OCI-LY7 (cell line): ENCODE data around the gene CREB5. TPM values are rescaled to one million over a fixed set of nuclear protein-coding genes. Genes with fewer than 3 reads are reported as not detected.

ENCODE experiments used
- BruUV-seq: library from RNA; stranded (reverse); fragments of 400-500 nt; replicated peaks from 2 replicates; lab custom pipeline; 2021; lab: Mats Ljungman, UMichigan
- CTCF ChIA-PET: fragments of 300-600 bp; sonication (Branson Sonifier 250); formaldehyde crosslinking; loops from one replicate; lab custom pipeline; 2022; ENCODE audit warnings: antibody characterized with exemption; ENCODE audit not compliant: unreplicated experiment; lab: Charles Lee
- POLR2A ChIA-PET: fragments of 300-600 bp; sonication (Branson Sonifier 250); formaldehyde crosslinking; loops from one replicate; lab custom pipeline; 2022; ENCODE audit warnings: antibody characterized with exemption; lab: Charles Lee
- DNase-seq: peaks from one replicate; pipeline ENCODE4 v3.0.0-alpha.2; 2015; ENCODE audit warnings: low spot score
- H2AFZ ChIP-seq: fragments of 200-600 bp; sonication (generic), shearing (Covaris generic); 2 replicates; pipeline ENCODE4 v1.6.1; 2014; ENCODE audit warnings: mild to moderate bottlenecking, antibody characterized with exemption, low read length, moderate library complexity
- H3K27ac ChIP-seq: fragments of 200-600 bp; sonication (generic); 2 replicates; pipeline ENCODE4 v1.5.1; 2014; ENCODE audit warnings: mixed run types, low read depth, mild to moderate bottlenecking, moderate library complexity, low read length, inconsistent platforms; ENCODE audit not compliant: poor library complexity, severe bottlenecking
- H3K36me3 ChIP-seq: fragments of 200-600 bp; sonication (generic); 2 replicates; pipeline ENCODE4 v1.6.1; 2014; ENCODE audit warnings: mild to moderate bottlenecking, antibody characterized with exemption, low read length, moderate library complexity, mixed read lengths; ENCODE audit not compliant: insufficient read depth
- H3K4me1 ChIP-seq: fragments of 200-600 bp; sonication (generic); 2 replicates; pipeline ENCODE4 v1.5.1; 2014; ENCODE audit warnings: mild to moderate bottlenecking, low read length; ENCODE audit not compliant: insufficient read depth, poor library complexity, severe bottlenecking
- H3K4me2 ChIP-seq: fragments of 200-600 bp; sonication (generic); 2 replicates; pipeline ENCODE4 v1.6.1; 2014; ENCODE audit warnings: mild to moderate bottlenecking, low read length
- H3K4me3 ChIP-seq: fragments of 200-600 bp; sonication (generic); 2 replicates; pipeline ENCODE4 v1.5.1; 2014; ENCODE audit warnings: mild to moderate bottlenecking, low read depth, low read length; ENCODE audit not compliant: poor library complexity, severe bottlenecking
- H3K79me2 ChIP-seq: fragments of 200-600 bp; sonication (generic); 2 replicates; pipeline ENCODE4 v1.6.1; 2016; ENCODE audit warnings: low read depth, mild to moderate bottlenecking, low read length, moderate library complexity, mixed read lengths; ENCODE audit not compliant: insufficient read depth
- H3K9me2 ChIP-seq: fragments of 200-600 bp; sonication (generic); 2 replicates; pipeline ENCODE4 v1.6.1; 2016; ENCODE audit warnings: mild to moderate bottlenecking, low read length, mixed read lengths; ENCODE audit not compliant: insufficient read depth
- H3K9me3 ChIP-seq: fragments of 200-600 bp; sonication (generic); 2 replicates; pipeline ENCODE4 v1.6.1; 2014; ENCODE audit warnings: mild to moderate bottlenecking, mixed run types, low read length, mixed read lengths
- H4K20me1 ChIP-seq: fragments of 200-600 bp; sonication (generic); 2 replicates; pipeline ENCODE4 v1.6.1; 2014; ENCODE audit warnings: mild to moderate bottlenecking, antibody characterized with exemption, low read length, moderate library complexity, mixed read lengths; ENCODE audit not compliant: insufficient read depth
- CTCF ChIP-seq: fragments of 200-600 bp; sonication (generic); conservative IDR thresholded peaks from 2 replicates; pipeline ENCODE4 v1.5.1; 2014; ENCODE audit warnings: mild to moderate bottlenecking, antibody characterized with exemption, low read length, moderate library complexity, mixed read lengths
- EZH2phosphoT487 ChIP-seq: fragments of 200-600 bp; sonication (generic); IDR thresholded peaks from 2 replicates; pipeline ENCODE4 v1.6.1; 2018; ENCODE audit warnings: low read depth, borderline replicate concordance, mild to moderate bottlenecking, mixed run types, antibody characterized with exemption, low read length, moderate library complexity, mixed read lengths
- intact Hi-C: fragments of 100-400 bp; cut with micrococcal nuclease; formaldehyde crosslinking; loops from one replicate; pipeline ENCODE4 v1.10.0; 2022; ENCODE audit not compliant: unreplicated experiment
- total RNA-seq, 2 experiments: library from RNA; depleted of rRNA in 1 of 2; stranded (reverse); fragments of >200 nt in 1 of 2; shearing (Covaris generic) in 1 of 2; gene quantifications; 2 replicates each; pipeline ENCODE4 v1.2.3, GENCODE V29; 2014 to 2022

The CREB5 gene
- total RNA-seq, 2 experiments from 2014 or later = 2.0 to 13.3 TPM

GRCh38 chr7:28646376-28647075 lies 234.2 kb downstream of the CREB5 start:
- no peaks in the 10 kb centered on the region for H3K79me2 ChIP-seq
- intact Hi-C loops = no loop called here
- peaks cover 6% of the 10 kb centered on the region; the same call in 1 of the 2 replicates for H4K20me1 ChIP-seq
- no peaks in the 10 kb centered on the region for H3K36me3 ChIP-seq
- TF ChIP-seq EZH2phosphoT487 = no peak
- no peaks in the 10 kb centered on the region for H3K4me1 ChIP-seq
- no TSS peak for BruUV-seq
- H2AFZ ChIP-seq = no peak overlapping the region
- H3K9me3 ChIP-seq = no peaks in the 10 kb centered on the region
- ChIA-PET POLR2A (interaction anchor here (0.7 to 0.8 kb wide), 2 partner anchors 122 to 123 kb away, joined by 3 read pairs; no protein-coding TSS in a partner anchor), CTCF (no interaction called here)
- H3K4me3 ChIP-seq = no peak overlapping the region
- no peak overlapping the region for H3K27ac ChIP-seq
- H3K4me2 ChIP-seq = no peak overlapping the region
- no peak for DNase-seq
- H3K9me2 ChIP-seq = no peaks in the 10 kb centered on the region

- POLR2A ChIA-PET = interaction anchor here (0.8 kb wide), 1 partner anchor 123 kb away, joined by 3 read pairs; no protein-coding TSS in a partner anchor
- peaks cover 4% of the 10 kb centered on the region; the same call in 1 of the 2 replicates for H4K20me1 ChIP-seq
- H3K27ac ChIP-seq = no peak overlapping the region
- DNase-seq = no peak
- CTCF ChIA-PET = no interaction called here
- H3K9me3 ChIP-seq = no peaks in the 10 kb centered on the region
- H3K79me2 ChIP-seq = no peaks in the 10 kb centered on the region
- intact Hi-C loops = no loop called here
- H3K4me3 ChIP-seq = no peak overlapping the region
- H3K4me1 ChIP-seq = no peaks in the 10 kb centered on the region
- TF ChIP-seq EZH2phosphoT487 (no peak), CTCF (no peak)
- no peak overlapping the region for H3K4me2 ChIP-seq
- no peak overlapping the region for H2AFZ ChIP-seq
- no peaks in the 10 kb centered on the region for H3K36me3 ChIP-seq
- no peaks in the 10 kb centered on the region for H3K9me2 ChIP-seq
- BruUV-seq = no TSS peak
These were observed 234.7 kb downstream of the CREB5 start for GRCh38 chr7:28647076-28647421.

- Histone ChIP-seq H3K4me3 (no peak overlapping the region), H3K27ac (no peak overlapping the region), H3K9me3 (no peaks in the 10 kb centered on the region), H3K9me2 (no peaks in the 10 kb centered on the region), H2AFZ (no peak overlapping the region), H3K79me2 (no peaks in the 10 kb centered on the region), H3K4me2 (no peak overlapping the region), H4K20me1 (peaks cover 4% of the 10 kb centered on the region; the same call in 1 of the 2 replicates), H3K4me1 (no peaks in the 10 kb centered on the region), H3K36me3 (no peaks in the 10 kb centered on the region)
- no peak for DNase-seq
- CTCF ChIA-PET = no interaction called here
- TF ChIP-seq CTCF (no peak), EZH2phosphoT487 (no peak)
- BruUV-seq = no TSS peak
- intact Hi-C loops = no loop called here
- POLR2A ChIA-PET = interaction anchor here (0.5 to 0.8 kb wide), 3 partner anchors 11 to 180 kb away, joined by 3 to 4 read pairs (median 4); no protein-coding TSS in a partner anchor
These were observed 236.9 kb downstream of the CREB5 start for GRCh38 chr7:28649189-28649588.
